Right lobe of liver (tissue), 6 donors: ENCODE measurements around the gene NCK1. TPM values are rescaled to one million over a fixed set of nuclear protein-coding genes. Genes with fewer than 3 reads are reported as not detected.

Source experiments
- ATAC-seq, 4 donors: fragments of 200-7000 bp; cut with Tn5 transposase; one replicate each; pipeline ENCODE4 v1.9.1; 2020; ENCODE audit warnings: mild to moderate bottlenecking in 4 of 4, moderate library complexity in 4 of 4
- DNase-seq, 3 donors: peaks; one replicate each; pipeline ENCODE4 v3.0.0-alpha.2; 2020
- H3K27ac ChIP-seq, 3 donors: fragments of 200-600 bp; one replicate each; pipeline ENCODE4 v1.8.0; 2022
- H3K27me3 ChIP-seq, 2 donors: fragments of 200-600 bp; one replicate each; pipeline ENCODE4 v1.8.0; 2022
- H3K36me3 ChIP-seq, 4 donors: fragments of 200-600 bp; sonication (generic) in 1 of 4; one replicate each; pipeline versions ENCODE4 v1.5.1 to v1.8.0; 2017 to 2022; ENCODE audit warnings: control low read depth in 1 of 4
- H3K4me1 ChIP-seq, 4 donors: fragments of 200-600 bp; sonication (generic) in 1 of 4; one replicate each; pipeline versions ENCODE4 v1.5.1 to v1.8.0; 2017 to 2022; ENCODE audit warnings: control low read depth in 1 of 4
- H3K4me3 ChIP-seq, 3 donors: fragments of 200-600 bp; one replicate each; pipeline ENCODE4 v1.8.0; 2022
- H3K9me3 ChIP-seq, 4 donors: fragments of 200-600 bp; sonication (generic) in 1 of 4; one replicate each; pipeline versions ENCODE4 v1.5.1 to v1.8.0; 2017 to 2022; ENCODE audit warnings: control low read depth in 1 of 4
- POLR2A ChIP-seq: fragments of 450-650 bp; IDR thresholded peaks from one replicate; pipeline ENCODE4 v1.6.1; 2017; ENCODE audit warnings: antibody characterized with exemption, mild to moderate bottlenecking
- WGBS: methylation state at CpG from one replicate; pipeline ENCODE4 v1.1.6; 2018; ENCODE audit warnings: low coverage, low lambda C conversion rate; ENCODE audit not compliant: insufficient coverage; ENCODE audit errors: missing lambda C conversion rate; 5-methylcytosine and 5-hydroxymethylcytosine counted together
- intact Hi-C, 2 donors: fragments of 100-400 bp; cut with DNase I; formaldehyde crosslinking; loops; one replicate each; pipeline versions ENCODE4 v1.11.2 to v1.14.1; 2022
- total RNA-seq, 6 experiments: library from RNA; depleted of rRNA in 2 of 6; stranded (reverse); fragments of >200 nt in 2 of 6; fragmentation: NEBNext Ultra II Directional in 3 of 6; extraction: Animal tissue kit (Norgen Biotek cat#: 25700) in 3 of 6; gene quantifications; one replicate each; pipeline versions ENCODE4 v1.1.0 to v1.2.4, GENCODE V29; 2016 to 2023
- TF ChIP-seq, protein P1 (sequence below), 4 donors: fragments of 200-600 bp in 3 of 4; fragments of 450-650 bp in 1 of 4; IDR thresholded peaks; one replicate each; pipeline versions ENCODE4 v1.5.1 to v1.8.0; 2016 to 2022; ENCODE audit warnings: antibody characterized with exemption in 4 of 4, mild to moderate bottlenecking in 2 of 4
- donor health status: DM: no; HTN: yes; CAD: no.
- donor health status: DM: no; HTN: no; CAD: no.
- donor health status: DM: no; HTN: no; CAD: no.
- donor health status: DM: no; HTN: yes; CAD: no.
- donor health status: DM: no; HTN: yes; CAD: no.

The NCK1 gene
- total RNA-seq, 6 experiments from 2014 or later: 21.4 to 27.0 (median 23.7) TPM

DNA sequence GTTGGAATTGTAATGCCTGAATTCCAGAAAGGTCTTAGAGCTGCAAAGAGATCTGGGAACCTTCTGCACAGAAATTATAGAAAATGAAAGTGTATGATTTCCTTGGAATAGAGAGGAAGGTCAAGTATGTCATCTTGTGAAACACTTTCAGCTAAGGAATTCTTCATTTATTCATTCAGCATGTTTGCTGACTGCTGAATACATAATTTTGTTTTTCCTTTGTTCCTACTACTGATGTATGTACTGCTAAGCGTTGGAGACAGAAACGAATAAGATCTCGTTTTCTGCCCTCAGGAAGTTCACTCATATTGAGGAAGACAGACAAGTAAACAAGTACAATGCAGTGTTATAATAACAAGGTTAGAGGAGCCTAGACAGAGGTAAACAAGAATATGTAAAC, 81.4 kb downstream of the NCK1 start:
- 56% methylated on average over 3 of the region's 3 CpGs for WGBS

DNA sequence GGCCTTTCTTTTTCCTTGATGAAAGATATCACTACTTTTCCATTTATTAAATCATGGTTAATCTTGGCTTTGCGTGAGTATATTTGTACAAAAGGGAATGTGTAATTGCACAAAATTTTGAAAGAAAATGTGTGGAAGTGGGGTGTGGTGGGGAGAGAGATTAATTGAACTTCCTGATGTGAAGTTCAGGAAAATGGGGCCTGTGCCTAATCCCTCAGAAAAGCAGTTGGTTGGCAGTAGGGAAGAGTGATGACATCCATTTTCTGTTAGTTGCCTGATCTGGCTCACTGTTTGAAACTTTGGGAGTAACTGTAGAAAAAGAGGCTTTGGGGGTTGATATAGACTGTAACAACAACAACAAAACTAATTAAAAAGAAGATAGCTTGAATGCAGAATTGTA, 85.0 kb downstream of the NCK1 start:
- H3K36me3 ChIP-seq: peaks cover 0 to 6% (median 2%) of the 10 kb centered on the region in 4 donors
- intact Hi-C loops: no loop called here
- peaks cover 0 to 5% (median 0%) of the 10 kb centered on the region in 4 donors for H3K4me1 ChIP-seq
- no peak for ATAC-seq
- WGBS: 67% methylated on average over 1 of the region's 1 CpG
- no peaks in the 10 kb centered on the region for H3K9me3 ChIP-seq
- no peak overlapping the region for H3K27ac ChIP-seq
- TF ChIP-seq, protein P1, sequence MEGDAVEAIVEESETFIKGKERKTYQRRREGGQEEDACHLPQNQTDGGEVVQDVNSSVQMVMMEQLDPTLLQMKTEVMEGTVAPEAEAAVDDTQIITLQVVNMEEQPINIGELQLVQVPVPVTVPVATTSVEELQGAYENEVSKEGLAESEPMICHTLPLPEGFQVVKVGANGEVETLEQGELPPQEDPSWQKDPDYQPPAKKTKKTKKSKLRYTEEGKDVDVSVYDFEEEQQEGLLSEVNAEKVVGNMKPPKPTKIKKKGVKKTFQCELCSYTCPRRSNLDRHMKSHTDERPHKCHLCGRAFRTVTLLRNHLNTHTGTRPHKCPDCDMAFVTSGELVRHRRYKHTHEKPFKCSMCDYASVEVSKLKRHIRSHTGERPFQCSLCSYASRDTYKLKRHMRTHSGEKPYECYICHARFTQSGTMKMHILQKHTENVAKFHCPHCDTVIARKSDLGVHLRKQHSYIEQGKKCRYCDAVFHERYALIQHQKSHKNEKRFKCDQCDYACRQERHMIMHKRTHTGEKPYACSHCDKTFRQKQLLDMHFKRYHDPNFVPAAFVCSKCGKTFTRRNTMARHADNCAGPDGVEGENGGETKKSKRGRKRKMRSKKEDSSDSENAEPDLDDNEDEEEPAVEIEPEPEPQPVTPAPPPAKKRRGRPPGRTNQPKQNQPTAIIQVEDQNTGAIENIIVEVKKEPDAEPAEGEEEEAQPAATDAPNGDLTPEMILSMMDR (IDR thresholded peaks at IDR 0.05): no peak
- no peak for TF ChIP-seq POLR2A
- H3K27me3 ChIP-seq: no peaks in the 10 kb centered on the region
- no peak overlapping the region for H3K4me3 ChIP-seq
- no peak for DNase-seq

More for the DNA sequence above, 81.4 kb downstream of the NCK1 start:
- H3K27ac ChIP-seq: peak overlapping the region in 1 of 3 donors; percentile 26
- ATAC-seq (peak in 1 of 4 donors; percentile 39), DNase-seq (no peak)
- TF ChIP-seq POLR2A: no peak
- TF ChIP-seq, protein P1 (IDR thresholded peaks at IDR 0.05): no peak
- no peaks in the 10 kb centered on the region for H3K27me3 ChIP-seq
- H3K4me1 ChIP-seq: peaks cover 0 to 24% (median 1%) of the 10 kb centered on the region in 4 donors
- no peaks in the 10 kb centered on the region for H3K9me3 ChIP-seq
- H3K36me3 ChIP-seq: peaks cover 0 to 6% (median 2%) of the 10 kb centered on the region in 4 donors
- H3K4me3 ChIP-seq: no peak overlapping the region
- intact Hi-C loops: no loop called here

DNA sequence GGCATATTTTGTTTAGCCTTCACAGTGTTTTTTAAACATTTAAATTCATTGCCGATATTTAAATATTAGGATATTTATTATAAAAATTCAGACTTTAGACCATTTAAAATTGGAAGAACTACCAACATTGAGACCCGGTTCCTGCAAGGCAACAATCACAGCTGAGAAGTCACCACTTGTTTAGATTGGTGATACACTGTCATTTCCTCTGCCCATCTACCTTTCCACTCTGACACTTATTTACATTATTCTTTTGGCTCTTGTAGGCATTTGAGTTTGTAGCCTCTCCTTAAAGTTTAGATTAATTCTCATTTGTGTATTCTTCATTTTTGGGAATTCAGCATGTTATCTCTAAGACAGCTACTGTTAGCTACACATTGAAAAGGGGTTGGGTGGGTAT, 85.5 kb downstream of the NCK1 start:
- peaks cover 0 to 6% (median 2%) of the 10 kb centered on the region in 4 donors for H3K36me3 ChIP-seq
- ATAC-seq (peak in 2 of 4 donors; percentile 28 to 57), DNase-seq (no peak)
- H3K27ac ChIP-seq: no peak overlapping the region
- H3K4me1 ChIP-seq: peaks cover 0 to 5% (median 0%) of the 10 kb centered on the region in 4 donors
- TF ChIP-seq POLR2A: no peak
- TF ChIP-seq, protein P1 (IDR thresholded peaks at IDR 0.05): no peak
- no peak overlapping the region for H3K4me3 ChIP-seq
- whole genome bisulfite sequencing: 43% methylated on average over 2 of the region's 2 CpGs
- intact Hi-C loops: no loop called here
- no peaks in the 10 kb centered on the region for H3K9me3 ChIP-seq
- no peaks in the 10 kb centered on the region for H3K27me3 ChIP-seq

DNA sequence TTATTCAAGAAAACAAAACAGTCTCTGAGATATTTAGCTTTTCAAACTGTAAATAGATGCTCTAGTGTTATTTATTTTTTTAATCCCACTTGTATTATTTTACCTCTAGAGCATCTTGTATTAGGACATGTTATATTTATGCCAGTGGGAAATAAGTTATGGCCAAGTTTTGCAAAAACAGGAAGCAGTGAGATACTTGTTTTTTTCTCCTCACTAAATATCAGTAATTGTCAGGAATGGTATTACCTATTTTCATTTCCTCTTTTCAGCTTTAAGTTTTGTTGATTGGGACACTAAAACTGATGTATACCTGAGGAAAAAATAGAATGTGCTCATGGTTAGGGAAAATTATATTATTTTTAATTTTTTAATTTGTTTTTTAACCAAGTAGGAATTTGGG, 87.1 kb downstream of the NCK1 start:
- Histone ChIP-seq H3K27me3 (no peaks in the 10 kb centered on the region), H3K4me3 (no peak overlapping the region), H3K27ac (no peak overlapping the region), H3K9me3 (no peaks in the 10 kb centered on the region), H3K4me1 (peaks cover 0 to 5% (median 0%) of the 10 kb centered on the region in 4 donors), H3K36me3 (peaks cover 0 to 6% (median 2%) of the 10 kb centered on the region in 4 donors)
- no peak for DNase-seq
- intact Hi-C loops: no loop called here
- no peak for ATAC-seq
- no peak for TF ChIP-seq POLR2A
- TF ChIP-seq, protein P1 (IDR thresholded peaks at IDR 0.05): no peak

DNA sequence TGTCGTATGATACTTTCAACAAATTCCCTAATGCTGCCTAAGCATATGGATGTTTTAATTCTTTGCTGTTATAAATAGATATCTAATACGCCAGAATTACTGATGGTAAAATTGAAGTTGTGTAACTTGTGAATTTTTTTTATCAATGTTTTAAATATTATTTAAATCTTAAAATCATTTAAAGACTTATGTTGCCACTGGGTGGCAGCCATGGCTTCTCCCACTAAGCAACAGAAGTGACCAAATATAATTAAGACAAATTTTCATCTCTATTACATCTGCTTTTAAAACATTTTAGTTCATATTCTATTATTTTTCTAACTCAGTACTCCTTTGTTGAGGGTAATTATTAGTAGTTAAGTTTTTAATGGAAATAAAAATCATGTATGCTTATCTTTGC, 87.7 kb downstream of the NCK1 start:
- H3K4me3 ChIP-seq: no peak overlapping the region
- no peak for TF ChIP-seq POLR2A
- TF ChIP-seq, protein P1 (IDR thresholded peaks at IDR 0.05): peak in 2 of 4 donors; percentile 9 to 23
- no peak for DNase-seq
- H3K27ac ChIP-seq: no peak overlapping the region
- H3K27me3 ChIP-seq: no peaks in the 10 kb centered on the region
- H3K9me3 ChIP-seq: no peaks in the 10 kb centered on the region
- ATAC-seq: no peak
- H3K36me3 ChIP-seq: peaks cover 0 to 6% (median 2%) of the 10 kb centered on the region in 4 donors
- intact Hi-C loops: no loop called here
- 93% methylated on average over 2 of the region's 2 CpGs for WGBS
- no peaks in the 10 kb centered on the region for H3K4me1 ChIP-seq
